HepG2 (cell line): ENCODE measurements around the gene CATSPERD. TPM values are rescaled to one million over a fixed set of nuclear protein-coding genes. Genes with fewer than 3 reads are reported as not detected.

Experiments used
- AGO2 ChIP-seq: fragments of 200-400 bp; formaldehyde crosslinking; optimal IDR thresholded peaks from 2 replicates; pipeline ENCODE3; 2017; ENCODE audit warnings: mild to moderate bottlenecking, low read depth, low read length, moderate library complexity
- ATM ChIP-seq: fragments of 450-650 bp; IDR thresholded peaks from 2 replicates; pipeline ENCODE4 v1.7.1; 2017; ENCODE audit warnings: mild to moderate bottlenecking, borderline replicate concordance
- DPF2 ChIP-seq: sonication (generic); formaldehyde crosslinking; IDR thresholded peaks from 2 replicates; pipeline ENCODE4 v1.4.0; 2020; ENCODE audit warnings: mild to moderate bottlenecking, low read depth, missing genetic modification reagents, borderline replicate concordance
- ETV5 ChIP-seq: IDR thresholded peaks from 2 replicates; pipeline ENCODE4 v1.6.1; 2018; ENCODE audit warnings: missing biosample characterization, missing genetic modification reagents, inconsistent platforms, borderline replicate concordance
- FOXO1 ChIP-seq: sonication (generic); formaldehyde crosslinking; IDR thresholded peaks from 2 replicates; pipeline ENCODE4 v1.4.0; 2020; ENCODE audit warnings: missing genetic modification reagents
- GTF2F1 ChIP-seq: fragments of 150-350 bp; IDR thresholded peaks from 2 replicates; pipeline ENCODE4 v1.6.1; 2014; ENCODE audit warnings: low read length
- HDAC6 ChIP-seq: fragments of 200-600 bp; sonication (generic); IDR thresholded peaks from 2 replicates; pipeline ENCODE4 v1.7.0; 2017; ENCODE audit warnings: mild to moderate bottlenecking, antibody characterized with exemption, low read length, low read depth
- KDM6A ChIP-seq: IDR thresholded peaks from 2 replicates; pipeline ENCODE4 v1.6.1; 2016; ENCODE audit warnings: low read depth
- MXD4 ChIP-seq: IDR thresholded peaks from 2 replicates; pipeline ENCODE4 v1.6.1; 2016; ENCODE audit warnings: mild to moderate bottlenecking, missing biosample characterization, missing genetic modification reagents
- MYC ChIP-seq: sonication (generic); formaldehyde crosslinking; IDR thresholded peaks from 2 replicates; pipeline ENCODE4 v1.9.0; 2021; ENCODE audit warnings: missing genetic modification reagents, borderline replicate concordance
- RELA ChIP-seq: sonication (generic); formaldehyde crosslinking; IDR thresholded peaks from 2 replicates; pipeline ENCODE4 v1.4.0; 2020; ENCODE audit warnings: missing genetic modification reagents
- TBL1XR1 ChIP-seq: fragments of 150-350 bp; IDR thresholded peaks from 2 replicates; pipeline ENCODE4 v1.6.1; 2014; ENCODE audit warnings: borderline replicate concordance, low read length; ENCODE audit not compliant: partially characterized antibody
- ZMYM2 ChIP-seq: sonication (generic); formaldehyde crosslinking; IDR thresholded peaks from 2 replicates; pipeline ENCODE4 v1.8.0; 2022; ENCODE audit warnings: mild to moderate bottlenecking, missing genetic modification reagents
- ZNF180 ChIP-seq: sonication (generic); formaldehyde crosslinking; IDR thresholded peaks from 2 replicates; pipeline ENCODE4 v1.4.0; 2020; ENCODE audit warnings: low read depth, missing genetic modification reagents, borderline replicate concordance
- ZNF496 ChIP-seq: sonication (generic); formaldehyde crosslinking; IDR thresholded peaks from 2 replicates; pipeline ENCODE4 v1.8.1; 2023; ENCODE audit warnings: mild to moderate bottlenecking, moderate library complexity, missing genetic modification reagents; ENCODE audit not compliant: insufficient replicate concordance
- ZNF607 ChIP-seq: sonication (generic); formaldehyde crosslinking; IDR thresholded peaks from 2 replicates; pipeline ENCODE4 v1.5.1; 2020; ENCODE audit warnings: missing genetic modification reagents, mild to moderate bottlenecking, borderline replicate concordance
- ZNF629 ChIP-seq: sonication (generic); formaldehyde crosslinking; conservative IDR thresholded peaks from 2 replicates; pipeline ENCODE4 v1.5.0; 2020; ENCODE audit warnings: missing genetic modification reagents
- ZNF850 ChIP-seq: sonication (generic); formaldehyde crosslinking; conservative IDR thresholded peaks from 2 replicates; pipeline ENCODE4 v1.9.0; 2021; ENCODE audit warnings: mild to moderate bottlenecking, missing genetic modification reagents
- ZSCAN29 ChIP-seq: sonication (generic); formaldehyde crosslinking; conservative IDR thresholded peaks from 2 replicates; pipeline ENCODE4 v1.4.0; 2020; ENCODE audit warnings: mild to moderate bottlenecking, missing genetic modification reagents
- polyA plus RNA-seq, 8 experiments: library from polyadenylated mRNA; depleted of rRNA in 3 of 8; stranded (reverse) in 7 of 8; unstranded in 1 of 8; fragments of >200 nt; fragmentation: Illumina TruSeq in 4 of 8; extraction: Trizol in 4 of 8; gene quantifications; 2 replicates each; pipeline versions ENCODE4 v1.2.1 to v1.2.3, GENCODE V29; 2011 to 2016; ENCODE audit warnings: low read depth in 4 of 8, missing spikeins in 1 of 8, mixed read lengths in 1 of 8; ENCODE audit not compliant: insufficient read depth in 1 of 8
- total RNA-seq, 5 experiments: library from RNA; depleted of rRNA; stranded (reverse); fragments of >200 nt; fragmentation: Illumina TruSeq; extraction: Trizol; gene quantifications; 2 replicates each; pipeline ENCODE4 v1.2.3, GENCODE V29; 2016; ENCODE audit warnings: low read depth in 1 of 5
- TF ChIP-seq, protein P1 (sequence below): sonication (generic); formaldehyde crosslinking; IDR thresholded peaks from 2 replicates; pipeline ENCODE4 v1.8.1; 2023; ENCODE audit warnings: mild to moderate bottlenecking, moderate library complexity, missing genetic modification reagents
- TF ChIP-seq, protein P2 (sequence below): sonication (generic); formaldehyde crosslinking; IDR thresholded peaks from 2 replicates; pipeline ENCODE4 v1.5.0; 2020; ENCODE audit warnings: missing genetic modification reagents, mild to moderate bottlenecking, borderline replicate concordance
- TF ChIP-seq, protein P3 (sequence below): IDR thresholded peaks from 2 replicates; pipeline ENCODE4 v1.6.1; 2016; ENCODE audit warnings: low read depth, control low read depth
- TF ChIP-seq, protein P4 (sequence below): IDR thresholded peaks from 2 replicates; pipeline ENCODE4 v1.6.1; 2016; ENCODE audit warnings: missing compliant biosample characterization, missing genetic modification reagents, borderline replicate concordance
- TF ChIP-seq, protein P5 (sequence below): IDR thresholded peaks from 2 replicates; pipeline ENCODE4 v1.6.1; 2016; ENCODE audit warnings: mild to moderate bottlenecking

Gene CATSPERD
- total and polyA plus RNA-seq, 2 of the 13 experiments (the other 11 are each of a cell fraction or from before 2014, with no cell fraction given): 0.04 TPM; not detected in 1

DNA sequence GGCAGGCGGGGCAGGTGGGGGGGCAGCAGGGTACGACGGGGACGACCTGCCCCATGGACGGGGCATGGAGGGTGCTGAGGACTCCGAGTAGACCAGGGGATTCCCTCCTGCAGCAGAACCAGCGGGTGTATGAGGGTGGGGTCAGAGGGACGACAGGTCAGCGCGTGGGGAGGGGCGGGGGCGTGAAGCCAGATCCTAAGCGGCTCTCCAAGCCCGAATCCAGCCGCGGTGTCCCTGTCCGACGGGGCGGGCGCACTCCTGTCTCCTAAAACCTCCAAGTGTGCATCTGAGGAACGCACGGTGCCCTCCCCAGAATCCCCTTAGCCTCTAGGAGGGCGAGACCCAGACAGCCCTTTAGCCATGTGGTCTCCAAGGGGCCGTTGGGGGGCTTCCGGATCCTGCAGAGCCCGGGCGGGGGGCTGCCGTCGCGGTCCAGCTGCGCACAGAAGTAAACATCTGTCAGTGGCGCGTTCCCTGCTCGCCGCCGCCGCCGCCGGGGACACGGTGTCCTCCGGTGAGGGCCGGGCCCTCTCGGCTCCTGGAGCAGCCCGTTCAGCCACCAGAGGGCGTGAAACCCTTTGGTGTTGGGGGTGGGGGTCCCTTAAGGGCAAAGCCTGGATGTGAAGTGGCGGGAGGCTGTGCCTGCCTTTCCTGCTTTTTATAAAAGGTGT lies 85.2 kb downstream of the CATSPERD start (continued):
- TF ChIP-seq, protein P1, sequence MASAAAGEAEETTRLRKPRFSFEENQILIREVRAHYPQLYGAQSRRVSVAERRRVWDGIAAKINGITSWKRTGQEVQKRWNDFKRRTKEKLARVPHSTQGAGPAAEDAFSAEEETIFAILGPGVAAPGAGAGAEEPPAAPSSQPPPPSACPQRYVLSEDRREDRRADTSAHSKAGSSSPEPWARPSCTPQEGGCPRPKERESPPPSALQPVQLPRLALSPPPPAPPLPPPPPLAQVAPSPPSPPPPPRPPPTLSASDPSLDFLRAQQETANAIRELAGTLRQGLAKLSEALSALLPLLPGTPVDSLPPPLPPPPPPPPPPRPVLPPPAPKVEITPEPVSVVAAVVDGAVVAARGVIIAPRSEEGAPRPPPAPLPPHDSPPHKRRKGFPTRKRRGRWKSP (CRISPR knock-in tag): 0 out of 2 replicates have a peak, but pooled peaks have one; percentile 39
- peak; percentile 32; the same call in 1 of the 2 replicates for TF ChIP-seq ZMYM2
- no peak for TF ChIP-seq ETV5
- TF ChIP-seq, protein P2, sequence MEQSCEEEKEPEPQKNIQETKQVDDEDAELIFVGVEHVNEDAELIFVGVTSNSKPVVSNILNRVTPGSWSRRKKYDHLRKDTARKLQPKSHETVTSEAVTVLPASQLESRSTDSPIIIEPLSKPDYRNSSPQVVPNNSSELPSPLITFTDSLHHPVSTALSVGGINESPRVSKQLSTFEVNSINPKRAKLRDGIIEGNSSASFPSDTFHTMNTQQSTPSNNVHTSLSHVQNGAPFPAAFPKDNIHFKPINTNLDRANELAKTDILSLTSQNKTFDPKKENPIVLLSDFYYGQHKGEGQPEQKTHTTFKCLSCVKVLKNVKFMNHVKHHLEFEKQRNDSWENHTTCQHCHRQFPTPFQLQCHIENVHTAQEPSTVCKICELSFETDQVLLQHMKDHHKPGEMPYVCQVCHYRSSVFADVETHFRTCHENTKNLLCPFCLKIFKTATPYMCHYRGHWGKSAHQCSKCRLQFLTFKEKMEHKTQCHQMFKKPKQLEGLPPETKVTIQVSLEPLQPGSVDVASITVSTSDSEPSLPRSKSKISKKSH (CRISPR knock-in tag): peak; percentile 31; the same call in 1 of the 2 replicates
- TF ChIP-seq FOXO1: 0 out of 2 replicates have a peak, but pooled peaks have one; percentile 26
- TF ChIP-seq ZNF496: no peak
- TF ChIP-seq GTF2F1: no peak
- TF ChIP-seq AGO2: peak; percentile 42
- TF ChIP-seq ATM: no peak
- TF ChIP-seq DPF2 (CRISPR knock-in tag): no peak
- TF ChIP-seq ZNF607 (CRISPR knock-in tag): 0 out of 2 replicates have a peak, but pooled peaks have one; percentile 7
- no peak for TF ChIP-seq ZNF850 (CRISPR knock-in tag)
- TF ChIP-seq HDAC6: no peak
- TF ChIP-seq RELA: no peak
- TF ChIP-seq ZNF180 (CRISPR knock-in tag): no peak
- no peak for TF ChIP-seq KDM6A (CRISPR knock-in tag)
- no peak for TF ChIP-seq TBL1XR1
- TF ChIP-seq MXD4 (CRISPR knock-in tag): peak; percentile 63; the same call in 1 of the 2 replicates
- TF ChIP-seq, protein P3, sequence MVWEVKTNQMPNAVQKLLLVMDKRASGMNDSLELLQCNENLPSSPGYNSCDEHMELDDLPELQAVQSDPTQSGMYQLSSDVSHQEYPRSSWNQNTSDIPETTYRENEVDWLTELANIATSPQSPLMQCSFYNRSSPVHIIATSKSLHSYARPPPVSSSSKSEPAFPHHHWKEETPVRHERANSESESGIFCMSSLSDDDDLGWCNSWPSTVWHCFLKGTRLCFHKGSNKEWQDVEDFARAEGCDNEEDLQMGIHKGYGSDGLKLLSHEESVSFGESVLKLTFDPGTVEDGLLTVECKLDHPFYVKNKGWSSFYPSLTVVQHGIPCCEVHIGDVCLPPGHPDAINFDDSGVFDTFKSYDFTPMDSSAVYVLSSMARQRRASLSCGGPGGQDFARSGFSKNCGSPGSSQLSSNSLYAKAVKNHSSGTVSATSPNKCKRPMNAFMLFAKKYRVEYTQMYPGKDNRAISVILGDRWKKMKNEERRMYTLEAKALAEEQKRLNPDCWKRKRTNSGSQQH: no peak
- TF ChIP-seq, protein P4, sequence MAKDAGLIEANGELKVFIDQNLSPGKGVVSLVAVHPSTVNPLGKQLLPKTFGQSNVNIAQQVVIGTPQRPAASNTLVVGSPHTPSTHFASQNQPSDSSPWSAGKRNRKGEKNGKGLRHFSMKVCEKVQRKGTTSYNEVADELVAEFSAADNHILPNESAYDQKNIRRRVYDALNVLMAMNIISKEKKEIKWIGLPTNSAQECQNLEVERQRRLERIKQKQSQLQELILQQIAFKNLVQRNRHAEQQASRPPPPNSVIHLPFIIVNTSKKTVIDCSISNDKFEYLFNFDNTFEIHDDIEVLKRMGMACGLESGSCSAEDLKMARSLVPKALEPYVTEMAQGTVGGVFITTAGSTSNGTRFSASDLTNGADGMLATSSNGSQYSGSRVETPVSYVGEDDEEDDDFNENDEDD (CRISPR knock-in tag): no peak
- TF ChIP-seq, protein P5, sequence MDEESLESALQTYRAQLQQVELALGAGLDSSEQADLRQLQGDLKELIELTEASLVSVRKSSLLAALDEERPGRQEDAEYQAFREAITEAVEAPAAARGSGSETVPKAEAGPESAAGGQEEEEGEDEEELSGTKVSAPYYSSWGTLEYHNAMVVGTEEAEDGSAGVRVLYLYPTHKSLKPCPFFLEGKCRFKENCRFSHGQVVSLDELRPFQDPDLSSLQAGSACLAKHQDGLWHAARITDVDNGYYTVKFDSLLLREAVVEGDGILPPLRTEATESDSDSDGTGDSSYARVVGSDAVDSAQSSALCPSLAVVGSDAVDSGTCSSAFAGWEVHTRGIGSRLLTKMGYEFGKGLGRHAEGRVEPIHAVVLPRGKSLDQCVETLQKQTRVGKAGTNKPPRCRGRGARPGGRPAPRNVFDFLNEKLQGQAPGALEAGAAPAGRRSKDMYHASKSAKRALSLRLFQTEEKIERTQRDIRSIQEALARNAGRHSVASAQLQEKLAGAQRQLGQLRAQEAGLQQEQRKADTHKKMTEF (CRISPR knock-in tag): peak; percentile 64; the same call in 1 of the 2 replicates
- peak; percentile 71 for TF ChIP-seq MYC
- TF ChIP-seq ZSCAN29 (CRISPR knock-in tag): no peak
- 0 out of 2 replicates have a peak, but pooled peaks have one; percentile 24 for TF ChIP-seq ZNF629 (CRISPR knock-in tag)
